Vagina (tissue), 2 donors: ENCODE data around the gene FLNA. TPM values are rescaled to one million over a fixed set of nuclear protein-coding genes. Genes with fewer than 3 reads are reported as not detected.
A peak's percentile ranks its signal among the peaks of the same experiment; 100 is the strongest.

ENCODE experiments used
- DNase-seq, 2 donors: peaks; one replicate each; pipeline ENCODE4 v3.0.0-alpha.2; 2017; ENCODE audit errors: extremely low spot score in 2 of 2
- H3K27ac ChIP-seq: fragments of 200-600 bp; sonication (generic); one replicate; pipeline ENCODE4 v1.5.1; 2019
- H3K27me3 ChIP-seq: fragments of 200-600 bp; sonication (generic); one replicate; pipeline ENCODE4 v1.5.1; 2019
- H3K36me3 ChIP-seq, 2 donors: fragments of 200-600 bp; sonication (generic); one replicate each; pipeline ENCODE4 v1.5.1; 2017 to 2019
- H3K4me1 ChIP-seq: fragments of 200-600 bp; sonication (generic); one replicate; pipeline ENCODE4 v1.5.1; 2019
- H3K4me3 ChIP-seq, 2 donors: fragments of 200-600 bp; sonication (generic); 1 replicate in 1 of 2; 2 replicates in 1 of 2; pipeline ENCODE4 v1.5.1; 2016 to 2019
- H3K9me3 ChIP-seq: fragments of 200-600 bp; sonication (generic); one replicate; pipeline ENCODE4 v1.5.1; 2019
- CTCF ChIP-seq, 3 experiments: fragments of 450-650 bp in 2 of 3; fragments of 200-600 bp in 1 of 3; sonication (generic) in 1 of 3; IDR thresholded peaks; one replicate each; pipeline ENCODE4 v1.5.1; 2017 to 2019; ENCODE audit warnings: antibody characterized with exemption in 3 of 3, mild to moderate bottlenecking in 2 of 3, moderate library complexity in 2 of 3
- POLR2A ChIP-seq, 2 donors: fragments of 450-650 bp; IDR thresholded peaks; one replicate each; pipeline ENCODE4 v1.6.1; 2017; ENCODE audit warnings: antibody characterized with exemption in 2 of 2, mild to moderate bottlenecking in 2 of 2, moderate library complexity in 2 of 2
- POLR2AphosphoS5 ChIP-seq, 2 donors: sonication (generic); formaldehyde crosslinking; IDR thresholded peaks; one replicate each; pipeline ENCODE4 v1.9.0; 2017; ENCODE audit warnings: antibody characterized with exemption in 2 of 2, mild to moderate bottlenecking in 2 of 2, low read depth in 1 of 2; ENCODE audit not compliant: insufficient read depth in 1 of 2
- intact Hi-C: fragments of 100-400 bp; cut with DNase I; formaldehyde crosslinking; loops from one replicate; pipeline ENCODE4 v1.15.1; 2023
- total RNA-seq: library from RNA; depleted of rRNA; stranded (reverse); fragments of >200 nt; gene quantifications from one replicate; pipeline ENCODE4 v1.2.3, GENCODE V29; 2016

Gene FLNA
- total RNA-seq, 1 donor from 2014 or later, result 1,247 TPM

- Histone ChIP-seq H3K4me1 (peaks cover 27% of the 10 kb centered on the region), H3K27ac (peak overlapping the region; percentile 96), H3K9me3 (no peaks in the 10 kb centered on the region), H3K27me3 (no peaks in the 10 kb centered on the region), H3K4me3 (peak overlapping the region; percentile 46), H3K36me3 (no peaks in the 10 kb centered on the region)
- no peak for DNase-seq
- TF ChIP-seq POLR2A (IDR thresholded peaks at IDR 0.05) (peak in 1 of 2 donors; percentile 90), CTCF (IDR thresholded peaks at IDR 0.05) (no peak), POLR2AphosphoS5 (IDR thresholded peaks at IDR 0.05; ENCODE audit: insufficient read depth in 1 of 2, low read depth in 1 of 2) (peak in 1 of 2 donors; percentile 82)
- intact Hi-C loops, result no loop called here
Observed at GRCh38 chrX:154378059-154378798, 3.8 kb upstream of the FLNA start.

GRCh38 chrX:154376774-154377173 is 2.3 kb upstream of the FLNA start:
- Histone ChIP-seq H3K9me3 (no peaks in the 10 kb centered on the region), H3K27ac (peak overlapping the region; percentile 96), H3K4me3 (no peak overlapping the region), H3K36me3 (no peaks in the 10 kb centered on the region), H3K4me1 (peaks cover 33% of the 10 kb centered on the region), H3K27me3 (no peaks in the 10 kb centered on the region)
- intact Hi-C loops, result no loop called here
- TF ChIP-seq POLR2AphosphoS5 (IDR thresholded peaks at IDR 0.05; ENCODE audit: insufficient read depth in 1 of 2, low read depth in 1 of 2) (no peak), CTCF (IDR thresholded peaks at IDR 0.05) (no peak), POLR2A (IDR thresholded peaks at IDR 0.05) (no peak)
- no peak for DNase-seq

GRCh38 chrX:154375156-154375504 is 696 bp upstream of the FLNA start:
- no peaks in the 10 kb centered on the region for H3K27me3 ChIP-seq
- H3K4me1 ChIP-seq, result peaks cover 29% of the 10 kb centered on the region
- H3K9me3 ChIP-seq, result no peaks in the 10 kb centered on the region
- H3K27ac ChIP-seq, result peak overlapping the region; percentile 86
- H3K36me3 ChIP-seq, result no peaks in the 10 kb centered on the region
- no peak for DNase-seq
- H3K4me3 ChIP-seq, result peak overlapping the region in 1 of 2 donors; percentile 75
- no peak for TF ChIP-seq POLR2A (IDR thresholded peaks at IDR 0.05)
- TF ChIP-seq CTCF (IDR thresholded peaks at IDR 0.05), result no peak
- TF ChIP-seq POLR2AphosphoS5 (IDR thresholded peaks at IDR 0.05; ENCODE audit: insufficient read depth in 1 of 2, low read depth in 1 of 2), result no peak
- intact Hi-C loops, result no loop called here

- Histone ChIP-seq H3K9me3 (no peaks in the 10 kb centered on the region), H3K27me3 (no peaks in the 10 kb centered on the region), H3K36me3 (no peaks in the 10 kb centered on the region), H3K27ac (peak overlapping the region; percentile 86), H3K4me3 (peak overlapping the region; percentile 66 to 75), H3K4me1 (peaks cover 33% of the 10 kb centered on the region)
- intact Hi-C loops, result no loop called here
- TF ChIP-seq POLR2A (IDR thresholded peaks at IDR 0.05), result no peak
- TF ChIP-seq POLR2AphosphoS5 (IDR thresholded peaks at IDR 0.05; ENCODE audit: insufficient read depth in 1 of 2, low read depth in 1 of 2), result peak; percentile 39 to 69
- peak in 2 of 3 experiments; percentile 35 to 49 for TF ChIP-seq CTCF (IDR thresholded peaks at IDR 0.05)
- DNase-seq, result no peak
Observed at GRCh38 chrX:154373340-154374306, 811 bp downstream of the FLNA start.
